GM12891 (cell line): ENCODE results near the gene KRT3.

Experiments
- PAX5 ChIP-seq: IDR thresholded peaks from 2 replicates; pipeline ENCODE4 v1.6.1; 2011; ENCODE audit warnings: low read length, moderate library complexity, mild to moderate bottlenecking; ENCODE audit not compliant: insufficient read depth, severe bottlenecking
- POLR2A ChIP-seq: IDR thresholded peaks from 2 replicates; pipeline ENCODE4 v1.6.1; 2011; ENCODE audit warnings: low read depth, low read length, control low read depth
- POLR2AphosphoS5 ChIP-seq: IDR thresholded peaks from 2 replicates; pipeline ENCODE4 v1.6.1; 2011; ENCODE audit warnings: low read depth, low read length, control low read depth
- SPI1 ChIP-seq: IDR thresholded peaks from 2 replicates; pipeline ENCODE4 v1.6.1; 2011; ENCODE audit warnings: low read depth, low read length, control low read depth
- TAF1 ChIP-seq: IDR thresholded peaks from 2 replicates; pipeline ENCODE4 v1.6.1; 2011; ENCODE audit warnings: low read depth, low read length, control low read depth

DNA sequence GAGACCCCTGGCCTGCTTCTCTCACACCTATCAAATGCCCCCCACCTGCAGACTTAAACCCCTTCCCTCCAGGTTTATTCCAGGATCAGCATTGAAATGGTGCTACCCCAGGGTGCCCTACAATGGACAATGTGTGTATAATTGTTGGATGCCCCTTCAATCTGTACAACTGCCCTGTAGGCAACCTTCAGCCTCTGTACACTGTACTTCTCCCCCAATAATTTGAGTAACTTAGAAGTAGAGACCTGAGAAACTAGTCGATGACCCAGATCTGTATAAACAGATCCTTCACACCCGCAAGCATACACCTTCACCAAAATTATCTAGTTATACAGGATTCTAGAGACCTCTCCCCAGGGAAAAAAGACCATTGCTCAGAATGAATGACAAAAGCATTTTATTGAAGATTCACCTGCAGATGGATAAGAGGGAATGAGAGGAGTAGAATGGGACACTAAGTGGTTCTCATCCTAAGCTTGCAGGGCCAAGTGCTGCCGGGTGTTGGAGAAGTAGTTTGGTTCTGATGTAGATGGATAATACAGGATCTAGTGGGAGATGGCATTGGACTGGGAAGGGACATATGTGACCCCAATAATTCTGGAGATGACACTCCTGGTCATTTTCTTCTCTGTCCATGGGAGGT lies 10.4 kb upstream of the KRT3 start:
- TF ChIP-seq POLR2AphosphoS5, result no peak
- no peak for TF ChIP-seq POLR2A
- TF ChIP-seq SPI1, result no peak
- TF ChIP-seq TAF1, result no peak
- TF ChIP-seq PAX5, result no peak
